ENCODE data around the gene POU5F1. TPM values are rescaled to one million over a fixed set of nuclear protein-coding genes. Genes with fewer than 3 reads are reported as not detected.
"Not testable (repeated sequence)": the region's sequence is repeated elsewhere in the genome, so short reads cannot be mapped to it uniquely, and the experiment has no call there.

The POU5F1 gene
- polyA plus RNA-seq (ENCODE audit: insufficient read length), result 0.85 TPM

- DNase-seq, result no peak
Observed at GRCh38 chr6:31170600-31170881, at the start of gene POU5F1. Gene POU5F1, minus strand, starts transcription at chr6:31170682. Its CDS starts 62 bp downstream, at chr6:31170620.

GRCh38 chr6:31216208-31216898, 45.9 kb upstream of the POU5F1 start:
- no peak for DNase-seq

- not testable (repeated sequence) for DNase-seq
Observed at GRCh38 chr6:31215216-31215615, 44.7 kb upstream of the POU5F1 start.

GRCh38 chr6:31214516-31214915, 44.0 kb upstream of the POU5F1 start:
- DNase-seq, result no peak

- DNase-seq, result no peak
Observed at GRCh38 chr6:31210741-31211532, 40.5 kb upstream of the POU5F1 start.

- no peak for DNase-seq
Observed at GRCh38 chr6:31210123-31210522, 39.6 kb upstream of the POU5F1 start.

GRCh38 chr6:31209137-31209536, 38.7 kb upstream of the POU5F1 start:
- DNase-seq, result no peak

GRCh38 chr6:31208506-31208905, 38.0 kb upstream of the POU5F1 start:
- no peak for DNase-seq

GRCh38 chr6:31205638-31206037, 35.2 kb upstream of the POU5F1 start:
- no peak for DNase-seq

- no peak for DNase-seq
Observed at GRCh38 chr6:31204751-31205145, 34.3 kb upstream of the POU5F1 start.

GRCh38 chr6:31203345-31203979, 33.0 kb upstream of the POU5F1 start:
- DNase-seq, result no peak

GRCh38 chr6:31202259-31203166, 32.0 kb upstream of the POU5F1 start:
- DNase-seq, result no peak

- DNase-seq, result not testable (repeated sequence)
Observed at GRCh38 chr6:31199105-31199452, 28.6 kb upstream of the POU5F1 start.

- peak; percentile 88 for DNase-seq
Observed at GRCh38 chr6:31197559-31198305, 27.2 kb upstream of the POU5F1 start.

GRCh38 chr6:31196251-31197022, 26.0 kb upstream of the POU5F1 start:
- DNase-seq, result not testable (repeated sequence)

GRCh38 chr6:31195308-31195979, 25.0 kb upstream of the POU5F1 start:
- not testable (repeated sequence) for DNase-seq

GRCh38 chr6:31194061-31194834, 23.8 kb upstream of the POU5F1 start:
- DNase-seq, result no peak

GRCh38 chr6:31193206-31193605, 22.7 kb upstream of the POU5F1 start:
- no peak for DNase-seq

GRCh38 chr6:31192431-31193105, 22.1 kb upstream of the POU5F1 start:
- DNase-seq, result peak; percentile 53

All from hindlimb muscle (tissue), 1 donor.